ENCODE data around the gene ADARB2. TPM values are rescaled to one million over a fixed set of nuclear protein-coding genes. Genes with fewer than 3 reads are reported as not detected.

Gene ADARB2
- total and polyA plus RNA-seq, 2 experiments from 2014 or later: not detected

- H3K79me2 ChIP-seq (ENCODE audit: insufficient read depth): no peaks in the 10 kb centered on the region
- no peaks in the 10 kb centered on the region for H3K9me3 ChIP-seq (ENCODE audit: low read depth)
- H3K4me3 ChIP-seq: no peak overlapping the region
- in situ Hi-C loops (cut with MboI): no loop called here
- 32 to 37% methylated on average over 16 of the region's 16 CpGs for WGBS, 2 experiments (ENCODE audit: low coverage in 1 of 2, low lambda C conversion rate in 2 of 2, missing lambda C conversion rate in 2 of 2)
- no peaks in the 10 kb centered on the region for H4K20me1 ChIP-seq (ENCODE audit: insufficient read depth)
- no peaks in the 10 kb centered on the region for H3K36me3 ChIP-seq (ENCODE audit: low read depth)
- no peak overlapping the region for H3K27ac ChIP-seq
- DNase-seq: no peak
- no peaks in the 10 kb centered on the region for H3K9me2 ChIP-seq (ENCODE audit: insufficient read depth)
- H3K4me2 ChIP-seq (ENCODE audit: unreplicated experiment): no peak overlapping the region
- no peak for TF ChIP-seq EZH2phosphoT487 (IDR thresholded peaks at IDR 0.05; ENCODE audit: insufficient read depth, low read depth)
- TF ChIP-seq EZH2 (IDR thresholded peaks at IDR 0.05; ENCODE audit: insufficient read depth, poor library complexity, severe bottlenecking): no peak
- H3K9ac ChIP-seq: no peak overlapping the region
- H3K4me1 ChIP-seq (ENCODE audit: insufficient read depth): no peaks in the 10 kb centered on the region
- H3F3A ChIP-seq (ENCODE audit: insufficient read depth): no peaks in the 10 kb centered on the region
- no peaks in the 10 kb centered on the region for H3K27me3 ChIP-seq (replicated peaks; ENCODE audit: insufficient read depth)
- H2AFZ ChIP-seq: no peak overlapping the region
Observed at GRCh38 chr10:1316121-1316808, 421.1 kb downstream of the ADARB2 start.

- Histone ChIP-seq H3K4me1 (ENCODE audit: insufficient read depth) (no peaks in the 10 kb centered on the region), H2AFZ (no peak overlapping the region), H3K4me3 (no peak overlapping the region), H3K9me2 (ENCODE audit: insufficient read depth) (no peaks in the 10 kb centered on the region), H3K9ac (no peak overlapping the region), H3K4me2 (ENCODE audit: unreplicated experiment) (no peak overlapping the region), H3K27me3 (replicated peaks; ENCODE audit: insufficient read depth) (no peaks in the 10 kb centered on the region), H3F3A (ENCODE audit: insufficient read depth) (no peaks in the 10 kb centered on the region), H3K79me2 (ENCODE audit: insufficient read depth) (no peaks in the 10 kb centered on the region), H3K36me3 (ENCODE audit: low read depth) (no peaks in the 10 kb centered on the region), H3K27ac (no peak overlapping the region), H4K20me1 (ENCODE audit: insufficient read depth) (no peaks in the 10 kb centered on the region), H3K9me3 (ENCODE audit: low read depth) (no peaks in the 10 kb centered on the region)
- no peak for DNase-seq
- WGBS, 2 experiments (ENCODE audit: low coverage in 1 of 2, low lambda C conversion rate in 2 of 2, missing lambda C conversion rate in 2 of 2): 46 to 56% methylated on average over 10 of the region's 10 CpGs
- in situ Hi-C loops (cut with MboI): no loop called here
- TF ChIP-seq EZH2 (IDR thresholded peaks at IDR 0.05; ENCODE audit: insufficient read depth, poor library complexity, severe bottlenecking) (no peak), EZH2phosphoT487 (IDR thresholded peaks at IDR 0.05; ENCODE audit: insufficient read depth, low read depth) (no peak)
Observed at GRCh38 chr10:1315178-1315577, 422.1 kb downstream of the ADARB2 start.

- in situ Hi-C loops (cut with MboI): no loop called here
Observed at GRCh38 chr10:1311726-1312125, 425.6 kb downstream of the ADARB2 start.

GRCh38 chr10:1310271-1310789, 427.0 kb downstream of the ADARB2 start:
- no peaks in the 10 kb centered on the region for H3K9me3 ChIP-seq (ENCODE audit: low read depth)
- H3K4me1 ChIP-seq (ENCODE audit: insufficient read depth): no peaks in the 10 kb centered on the region
- no peak for TF ChIP-seq EZH2phosphoT487 (IDR thresholded peaks at IDR 0.05; ENCODE audit: insufficient read depth, low read depth)
- no peak for TF ChIP-seq EZH2 (IDR thresholded peaks at IDR 0.05; ENCODE audit: insufficient read depth, poor library complexity, severe bottlenecking)
- no peaks in the 10 kb centered on the region for H3K36me3 ChIP-seq (ENCODE audit: low read depth)
- whole genome bisulfite sequencing, 2 experiments (ENCODE audit: low coverage in 1 of 2, low lambda C conversion rate in 2 of 2, missing lambda C conversion rate in 2 of 2): 20 to 22% methylated on average over 9 of the region's 9 CpGs
- no peak overlapping the region for H3K9ac ChIP-seq
- H3K27ac ChIP-seq: no peak overlapping the region
- in situ Hi-C loops (cut with MboI): no loop called here
- H4K20me1 ChIP-seq (ENCODE audit: insufficient read depth): no peaks in the 10 kb centered on the region
- H3K27me3 ChIP-seq (replicated peaks; ENCODE audit: insufficient read depth): no peaks in the 10 kb centered on the region
- H3K4me3 ChIP-seq: no peak overlapping the region
- no peaks in the 10 kb centered on the region for H3F3A ChIP-seq (ENCODE audit: insufficient read depth)
- no peak for DNase-seq
- no peaks in the 10 kb centered on the region for H3K79me2 ChIP-seq (ENCODE audit: insufficient read depth)
- no peak overlapping the region for H3K4me2 ChIP-seq (ENCODE audit: unreplicated experiment)
- H2AFZ ChIP-seq: no peak overlapping the region
- no peaks in the 10 kb centered on the region for H3K9me2 ChIP-seq (ENCODE audit: insufficient read depth)

More at GRCh38 chr10:1311726-1312125, 425.6 kb downstream of the ADARB2 start:
- WGBS, 2 experiments (ENCODE audit: low coverage in 1 of 2, low lambda C conversion rate in 2 of 2, missing lambda C conversion rate in 2 of 2): 39 to 46% methylated on average over 7 of the region's 7 CpGs
- Histone ChIP-seq H3K27ac (no peak overlapping the region), H3K27me3 (replicated peaks; ENCODE audit: insufficient read depth) (no peaks in the 10 kb centered on the region), H3K9ac (no peak overlapping the region), H3K4me1 (ENCODE audit: insufficient read depth) (no peaks in the 10 kb centered on the region), H3F3A (ENCODE audit: insufficient read depth) (no peaks in the 10 kb centered on the region), H4K20me1 (ENCODE audit: insufficient read depth) (no peaks in the 10 kb centered on the region), H3K79me2 (ENCODE audit: insufficient read depth) (no peaks in the 10 kb centered on the region), H3K4me2 (ENCODE audit: unreplicated experiment) (no peak overlapping the region), H3K4me3 (no peak overlapping the region), H3K9me2 (ENCODE audit: insufficient read depth) (no peaks in the 10 kb centered on the region), H3K36me3 (ENCODE audit: low read depth) (no peaks in the 10 kb centered on the region), H2AFZ (no peak overlapping the region), H3K9me3 (ENCODE audit: low read depth) (no peaks in the 10 kb centered on the region)
- DNase-seq: no peak
- TF ChIP-seq EZH2 (IDR thresholded peaks at IDR 0.05; ENCODE audit: insufficient read depth, poor library complexity, severe bottlenecking): no peak
- no peak for TF ChIP-seq EZH2phosphoT487 (IDR thresholded peaks at IDR 0.05; ENCODE audit: insufficient read depth, low read depth)
